T-cell (primary cell): ENCODE results near the gene SIRPA. TPM values are rescaled to one million over a fixed set of nuclear protein-coding genes. Genes with fewer than 3 reads are reported as not detected.
"Not testable (repeated sequence)": the region's sequence is repeated elsewhere in the genome, so short reads cannot be mapped to it uniquely, and the experiment has no call there.

Experiments
- ATAC-seq, 4 experiments: fragments of 200-7000 bp in 3 of 4; fragments of 150-1000 bp in 1 of 4; cut with Tn5 transposase; replicated peaks in 1 of 4; 1 replicate in 3 of 4; 2 replicates in 1 of 4; pipeline ENCODE4 v1.10.0; 2021; ENCODE audit warnings: moderate library complexity in 3 of 4, mild to moderate bottlenecking in 2 of 4, moderate number of reproducible peaks in 1 of 4
- CTCF ChIA-PET, 2 donors: fragments of 300-600 bp; sonication (Branson Sonifier 250); formaldehyde crosslinking; loops; one replicate each; lab custom pipeline; 2022; ENCODE audit warnings: antibody characterized with exemption in 2 of 2; lab: Charles Lee
- POLR2A ChIA-PET, 2 donors: fragments of 300-600 bp; sonication (Branson Sonifier 250); formaldehyde crosslinking; loops; one replicate each; lab custom pipeline; 2022; ENCODE audit warnings: antibody characterized with exemption in 2 of 2; lab: Charles Lee
- DNase-seq, 35 experiments: peaks; one replicate each; pipeline versions ENCODE4 v3.0.0 to v3.0.0-alpha.2; 2013 to 2023
- H3K27ac ChIP-seq: one replicate; pipeline ENCODE4 v1.5.1; 2013; ENCODE audit warnings: low read length
- H3K27me3 ChIP-seq, 2 experiments: replicated peaks in 1 of 2; 1 replicate in 1 of 2; 2 replicates in 1 of 2; pipeline versions ENCODE4 v1.6.1 to v1.7.0; 2013; ENCODE audit warnings: low read length in 1 of 2, mixed read lengths in 1 of 2; ENCODE audit not compliant: control insufficient read depth in 2 of 2, insufficient read depth in 2 of 2; ENCODE audit errors: extremely low read depth in 1 of 2
- H3K36me3 ChIP-seq, 2 donors: 1 replicate in 1 of 2; 2 replicates in 1 of 2; pipeline versions ENCODE4 v1.6.1 to v1.7.0; 2013; ENCODE audit warnings: low read length in 1 of 2; ENCODE audit not compliant: control insufficient read depth in 2 of 2, insufficient read depth in 1 of 2; ENCODE audit errors: extremely low read depth in 1 of 2
- H3K4me1 ChIP-seq, 2 experiments: 1 replicate in 1 of 2; 2 replicates in 1 of 2; pipeline versions ENCODE4 v1.6.1 to v1.7.0; 2013; ENCODE audit warnings: low read length in 2 of 2, mixed read lengths in 1 of 2; ENCODE audit not compliant: insufficient read depth in 2 of 2, control insufficient read depth in 1 of 2; ENCODE audit errors: extremely low read depth in 1 of 2
- H3K4me3 ChIP-seq, 2 donors: 1 replicate in 1 of 2; 2 replicates in 1 of 2; pipeline versions ENCODE4 v1.5.1 to v1.7.0; 2013; ENCODE audit warnings: mild to moderate bottlenecking in 2 of 2, low read length in 1 of 2, moderate library complexity in 1 of 2; ENCODE audit not compliant: control insufficient read depth in 1 of 2; ENCODE audit errors: extremely low read depth in 1 of 2
- H3K9me3 ChIP-seq: 2 replicates; pipeline ENCODE4 v1.7.0; 2013
- H3K27ac Mint-ChIP-seq, 2 donors: one replicate each; pipeline ENCODE4 v1.8.0; 2020 to 2021; ENCODE audit warnings: mild to moderate bottlenecking in 2 of 2, mixed read lengths in 2 of 2
- H3K27me3 Mint-ChIP-seq, 2 donors: one replicate each; pipeline ENCODE4 v1.8.0; 2021 to 2022; ENCODE audit warnings: mixed read lengths in 2 of 2
- H3K36me3 Mint-ChIP-seq: one replicate; pipeline ENCODE4 v1.8.0; 2021; ENCODE audit warnings: mixed read lengths
- H3K4me1 Mint-ChIP-seq, 3 donors: one replicate each; pipeline ENCODE4 v1.8.0; 2020 to 2022; ENCODE audit warnings: mixed read lengths in 3 of 3, mild to moderate bottlenecking in 1 of 3
- H3K4me3 Mint-ChIP-seq, 3 donors: one replicate each; pipeline ENCODE4 v1.8.0; 2020 to 2022; ENCODE audit warnings: mild to moderate bottlenecking in 3 of 3, mixed read lengths in 3 of 3, moderate library complexity in 3 of 3
- H3K9me3 Mint-ChIP-seq, 3 donors: one replicate each; pipeline ENCODE4 v1.8.0; 2020 to 2022; ENCODE audit warnings: mixed read lengths in 3 of 3
- WGBS: methylation state at CpG from one replicate; pipeline ENCODE4 v1.1.5; 2013; ENCODE audit warnings: missing lambda C conversion rate; ENCODE audit not compliant: insufficient coverage; 5-methylcytosine and 5-hydroxymethylcytosine counted together
- total RNA-seq, 35 experiments: library from RNA in 6 of 35; stranded (reverse) in 6 of 35; fragments of 120-200 nt in 1 of 35; gene quantifications; one replicate each; pipeline versions ENCODE4 v1.2.1 to v1.2.4 and lab custom pipeline; 2013 to 2026

The SIRPA gene
- total RNA-seq, 5 donors from 2014 or later (not counting 1 experiment from before 2014, with no cell fraction given), result 0.15 to 0.72 (median 0.50) TPM; not detected in 1

GRCh38 chr20:1911536-1911935 is 16.3 kb downstream of the SIRPA start:
- 88% methylated on average over 5 of the region's 10 CpGs for WGBS
- no peaks in the 10 kb centered on the region for H3K36me3 Mint-ChIP-seq
- H3K9me3 ChIP-seq, result no peaks in the 10 kb centered on the region
- H3K36me3 ChIP-seq, result no peaks in the 10 kb centered on the region
- no peak overlapping the region for H3K27ac ChIP-seq
- ATAC-seq (no peak), DNase-seq (no peak)
- H3K27me3 Mint-ChIP-seq, result peaks cover 12 to 20% of the 10 kb centered on the region in 2 donors
- peaks cover 0 to 16% of the 10 kb centered on the region in 2 experiments for H3K27me3 ChIP-seq
- no peaks in the 10 kb centered on the region for H3K9me3 Mint-ChIP-seq
- no peaks in the 10 kb centered on the region for H3K4me1 Mint-ChIP-seq
- H3K4me1 ChIP-seq, result no peaks in the 10 kb centered on the region
- ChIA-PET CTCF (no interaction called here), POLR2A (no interaction called here)
- no peak overlapping the region for H3K27ac Mint-ChIP-seq
- no peak overlapping the region for H3K4me3 ChIP-seq
- no peak overlapping the region for H3K4me3 Mint-ChIP-seq

DNA sequence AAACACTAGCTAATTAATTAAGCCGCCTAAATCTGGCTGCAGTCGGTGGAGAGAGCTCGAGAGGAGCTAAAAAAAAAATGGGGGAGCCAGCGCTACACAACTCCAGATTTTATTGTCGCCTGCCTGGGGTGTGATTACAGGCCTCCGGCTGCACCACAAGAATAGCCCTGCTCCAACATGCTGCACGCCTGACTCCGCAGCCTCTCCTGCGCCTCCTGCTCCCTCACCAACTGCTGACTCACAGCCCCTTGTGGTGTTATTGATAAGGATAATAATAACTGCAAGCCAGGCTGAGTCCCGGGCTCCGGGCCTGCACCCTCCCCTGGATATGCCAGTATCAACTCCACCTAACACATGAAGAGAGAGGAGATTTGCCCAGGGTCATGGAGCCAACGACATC is 16.8 kb downstream of the SIRPA start:
- Mint-ChIP-seq H3K4me3 (no peak overlapping the region), H3K4me1 (no peaks in the 10 kb centered on the region), H3K9me3 (no peaks in the 10 kb centered on the region), H3K36me3 (no peaks in the 10 kb centered on the region), H3K27ac (no peak overlapping the region), H3K27me3 (peaks cover 10 to 17% of the 10 kb centered on the region in 2 donors)
- WGBS, result no CpG with 5 or more reads among the region's 12 CpGs
- ChIA-PET CTCF (no interaction called here), POLR2A (no interaction called here)
- DNase-seq (no peak), ATAC-seq (no peak)
- Histone ChIP-seq H3K4me3 (no peak overlapping the region), H3K36me3 (no peaks in the 10 kb centered on the region), H3K27me3 (peaks cover 0 to 13% of the 10 kb centered on the region in 2 experiments), H3K9me3 (no peaks in the 10 kb centered on the region), H3K4me1 (no peaks in the 10 kb centered on the region), H3K27ac (no peak overlapping the region)

DNA sequence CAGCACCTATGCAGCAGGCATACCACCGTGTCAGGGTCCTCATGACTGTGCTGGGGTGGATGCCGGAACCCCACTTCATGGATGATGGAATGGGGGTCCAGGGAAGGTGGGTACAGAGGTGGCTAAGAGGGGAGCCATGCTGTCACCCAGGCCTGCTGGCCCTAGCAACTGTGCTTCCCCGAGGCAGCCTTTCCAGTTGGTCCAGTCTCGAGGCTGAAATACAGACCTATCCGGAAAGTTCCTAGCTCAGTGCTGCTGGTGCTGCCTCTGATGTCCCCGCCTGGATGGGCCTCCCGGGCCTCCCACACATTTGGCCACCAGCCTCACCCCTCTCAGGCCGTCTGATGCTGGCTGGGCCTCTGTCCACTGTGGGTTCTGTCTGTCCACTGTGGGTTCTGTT is 17.4 kb downstream of the SIRPA start:
- no peaks in the 10 kb centered on the region for H3K9me3 ChIP-seq
- Mint-ChIP-seq H3K27me3 (peaks cover 10 to 17% of the 10 kb centered on the region in 2 donors), H3K27ac (no peak overlapping the region), H3K4me3 (no peak overlapping the region), H3K36me3 (no peaks in the 10 kb centered on the region), H3K9me3 (no peaks in the 10 kb centered on the region), H3K4me1 (no peaks in the 10 kb centered on the region)
- no peaks in the 10 kb centered on the region for H3K4me1 ChIP-seq
- POLR2A ChIA-PET, result no interaction called here
- no peak for DNase-seq
- ATAC-seq, result no peak
- no peak overlapping the region for H3K27ac ChIP-seq
- 81% methylated on average over 6 of the region's 8 CpGs for WGBS
- peaks cover 0 to 11% of the 10 kb centered on the region in 2 experiments for H3K27me3 ChIP-seq
- CTCF ChIA-PET, result no interaction called here
- no peak overlapping the region for H3K4me3 ChIP-seq
- no peaks in the 10 kb centered on the region for H3K36me3 ChIP-seq

- DNase-seq, H3K27me3 Mint-ChIP-seq, H3K9me3 ChIP-seq, H3K36me3 ChIP-seq, CTCF ChIA-PET, H3K4me1 Mint-ChIP-seq, H3K27ac Mint-ChIP-seq, H3K4me1 ChIP-seq, H3K27me3 ChIP-seq, H3K9me3 Mint-ChIP-seq, H3K4me3 Mint-ChIP-seq, ATAC-seq, H3K36me3 Mint-ChIP-seq, H3K4me3 ChIP-seq, POLR2A ChIA-PET, H3K27ac ChIP-seq: not testable (repeated sequence)
- WGBS, result 50% methylated on average over 1 of the region's 12 CpGs
These were observed 20.0 kb downstream of the SIRPA start for GRCh38 chr20:1915233-1915632.

DNA sequence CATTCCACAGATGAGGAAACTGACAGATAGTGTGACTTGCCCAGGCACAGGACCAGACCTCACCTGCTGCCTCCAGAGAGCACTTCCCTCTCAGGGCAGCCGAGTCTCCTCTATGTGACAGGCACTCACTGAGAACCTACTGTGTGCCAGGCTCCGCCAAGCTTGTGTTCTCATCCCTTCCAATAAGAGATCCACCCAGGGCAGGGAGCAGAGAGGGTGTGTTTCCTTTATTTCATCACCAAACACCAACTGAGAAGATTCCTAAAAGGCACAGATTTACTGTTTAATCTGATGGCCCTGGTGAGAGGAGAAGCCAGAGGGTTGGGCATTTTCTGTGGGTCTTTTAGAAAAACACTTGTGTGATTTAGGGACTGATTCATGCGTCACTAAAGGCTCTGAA is 20.5 kb downstream of the SIRPA start:
- CTCF ChIA-PET, result no interaction called here

GRCh38 chr20:1917786-1918185 is 22.6 kb downstream of the SIRPA start:
- no peaks in the 10 kb centered on the region for H3K36me3 Mint-ChIP-seq
- ATAC-seq (no peak), DNase-seq (no peak)
- peaks cover 3 to 8% of the 10 kb centered on the region in 2 donors for H3K27me3 Mint-ChIP-seq
- WGBS, result 100% methylated on average over 1 of the region's 1 CpG
- no peak overlapping the region for H3K27ac Mint-ChIP-seq
- Histone ChIP-seq H3K27ac (no peak overlapping the region), H3K4me3 (no peak overlapping the region), H3K4me1 (no peaks in the 10 kb centered on the region), H3K9me3 (no peaks in the 10 kb centered on the region), H3K27me3 (peaks cover 0 to 5% of the 10 kb centered on the region in 2 experiments), H3K36me3 (no peaks in the 10 kb centered on the region)
- no peak overlapping the region for H3K4me3 Mint-ChIP-seq
- ChIA-PET CTCF (no interaction called here), POLR2A (interaction anchor here in 1 of 2 donors (0.5 kb wide), 1 partner anchor 705 kb away, joined by 3 read pairs; no protein-coding TSS in a partner anchor)
- H3K4me1 Mint-ChIP-seq, result no peaks in the 10 kb centered on the region
- H3K9me3 Mint-ChIP-seq, result no peaks in the 10 kb centered on the region

More for the DNA sequence above, 20.5 kb downstream of the SIRPA start:
- DNase-seq, result no peak
- Histone ChIP-seq H3K4me1 (no peaks in the 10 kb centered on the region), H3K27ac (no peak overlapping the region), H3K36me3 (no peaks in the 10 kb centered on the region), H3K4me3 (no peak overlapping the region), H3K27me3 (peaks cover 0 to 5% of the 10 kb centered on the region in 2 experiments), H3K9me3 (no peaks in the 10 kb centered on the region)
- POLR2A ChIA-PET, result no interaction called here
- no peaks in the 10 kb centered on the region for H3K36me3 Mint-ChIP-seq
- no peak overlapping the region for H3K4me3 Mint-ChIP-seq
- peaks cover 3 to 7% of the 10 kb centered on the region in 2 donors for H3K27me3 Mint-ChIP-seq
- no peak for ATAC-seq
- 83% methylated on average over 1 of the region's 3 CpGs for WGBS
- no peaks in the 10 kb centered on the region for H3K9me3 Mint-ChIP-seq
- H3K4me1 Mint-ChIP-seq, result no peaks in the 10 kb centered on the region
- H3K27ac Mint-ChIP-seq, result no peak overlapping the region
